GM10248 (cell line): ENCODE results near the gene CAVIN1.
A peak's percentile ranks its signal among the peaks of the same experiment; 100 is the strongest.

ENCODE experiments used
- CTCF ChIA-PET: fragments of 300-600 bp; sonication (Branson Sonifier 250); formaldehyde crosslinking; extraction: SDS; loops from one replicate; lab custom pipeline; 2021; ENCODE audit warnings: antibody characterized with exemption; lab: Yijun Ruan, JAX
- POLR2A ChIA-PET: fragments of 350-650 bp; sonication (Branson Sonifier 250); formaldehyde crosslinking; extraction: SDS; loops from one replicate; lab custom pipeline; 2020; ENCODE audit warnings: antibody characterized with exemption; lab: Yijun Ruan, JAX
- DNase-seq: peaks from one replicate; pipeline ENCODE4 v3.0.0; 2012; ENCODE audit errors: extremely low spot score
- TF ChIP-seq, protein P1 (sequence below): IDR thresholded peaks from 2 replicates; pipeline ENCODE4 v1.5.1; 2012; ENCODE audit warnings: mild to moderate bottlenecking, low read depth; ENCODE audit errors: extremely low read depth, missing control alignments, control extremely low read depth

Gene CAVIN1

GRCh38 chr17:42422958-42423712 lies at the start of gene CAVIN1:
Gene CAVIN1, minus strand, starts transcription at chr17:42423256. Its CDS starts 159 bp downstream, at chr17:42423097.
- CTCF ChIA-PET = interaction anchor here (0.8 to 4.1 kb wide), 13 partner anchors 9 to 201 kb away, joined by 3 to 18 read pairs (median 4); no protein-coding TSS in a partner anchor
- POLR2A ChIA-PET = no interaction called here
- peak; percentile 69 for DNase-seq
- TF ChIP-seq, protein P1, sequence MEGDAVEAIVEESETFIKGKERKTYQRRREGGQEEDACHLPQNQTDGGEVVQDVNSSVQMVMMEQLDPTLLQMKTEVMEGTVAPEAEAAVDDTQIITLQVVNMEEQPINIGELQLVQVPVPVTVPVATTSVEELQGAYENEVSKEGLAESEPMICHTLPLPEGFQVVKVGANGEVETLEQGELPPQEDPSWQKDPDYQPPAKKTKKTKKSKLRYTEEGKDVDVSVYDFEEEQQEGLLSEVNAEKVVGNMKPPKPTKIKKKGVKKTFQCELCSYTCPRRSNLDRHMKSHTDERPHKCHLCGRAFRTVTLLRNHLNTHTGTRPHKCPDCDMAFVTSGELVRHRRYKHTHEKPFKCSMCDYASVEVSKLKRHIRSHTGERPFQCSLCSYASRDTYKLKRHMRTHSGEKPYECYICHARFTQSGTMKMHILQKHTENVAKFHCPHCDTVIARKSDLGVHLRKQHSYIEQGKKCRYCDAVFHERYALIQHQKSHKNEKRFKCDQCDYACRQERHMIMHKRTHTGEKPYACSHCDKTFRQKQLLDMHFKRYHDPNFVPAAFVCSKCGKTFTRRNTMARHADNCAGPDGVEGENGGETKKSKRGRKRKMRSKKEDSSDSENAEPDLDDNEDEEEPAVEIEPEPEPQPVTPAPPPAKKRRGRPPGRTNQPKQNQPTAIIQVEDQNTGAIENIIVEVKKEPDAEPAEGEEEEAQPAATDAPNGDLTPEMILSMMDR = no peak

DNA sequence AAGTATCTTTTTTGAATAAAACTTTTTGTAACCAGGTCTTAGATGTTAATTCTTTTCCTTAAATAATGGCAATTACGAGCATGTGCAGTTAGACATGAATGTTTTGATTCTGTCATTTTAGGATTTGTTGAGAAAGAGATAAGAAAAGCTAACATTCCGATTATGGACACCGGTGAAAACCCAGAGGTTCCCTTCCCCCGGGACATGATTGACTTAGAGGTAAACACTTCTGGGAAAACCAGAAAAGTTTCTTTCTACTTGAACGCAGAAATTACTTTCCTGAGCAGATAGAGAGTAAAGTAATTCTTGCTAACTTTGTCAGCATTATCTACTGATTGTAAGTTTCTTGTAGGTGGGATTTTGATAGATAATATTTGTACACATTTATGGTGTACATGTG lies 44.8 kb upstream of the CAVIN1 start:
- ChIA-PET POLR2A (no interaction called here), CTCF (interaction anchor here (1.0 to 2.3 kb wide), 6 partner anchors 8 to 146 kb away, joined by 3 to 8 read pairs (median 3); no protein-coding TSS in a partner anchor)
- no peak for DNase-seq
- TF ChIP-seq, protein P1 = no peak

- CTCF ChIA-PET = interaction anchor here (1.4 to 3.0 kb wide), 4 partner anchors 12 to 57 kb away, joined by 3 to 15 read pairs (median 8); no protein-coding TSS in a partner anchor
- POLR2A ChIA-PET = no interaction called here
- no peak for DNase-seq
- TF ChIP-seq, protein P1 = no peak
Measured at GRCh38 chr17:42463976-42464400, 40.9 kb upstream of the CAVIN1 start.

GRCh38 chr17:42460371-42460770 lies 37.3 kb upstream of the CAVIN1 start:
- ChIA-PET POLR2A (interaction anchor here (1.3 kb wide), 1 partner anchor 17 kb away, joined by 3 read pairs; no protein-coding TSS in a partner anchor), CTCF (interaction anchor here (0.8 to 1.9 kb wide), 8 partner anchors 9 to 150 kb away, joined by 3 to 8 read pairs (median 4); no protein-coding TSS in a partner anchor)

DNA sequence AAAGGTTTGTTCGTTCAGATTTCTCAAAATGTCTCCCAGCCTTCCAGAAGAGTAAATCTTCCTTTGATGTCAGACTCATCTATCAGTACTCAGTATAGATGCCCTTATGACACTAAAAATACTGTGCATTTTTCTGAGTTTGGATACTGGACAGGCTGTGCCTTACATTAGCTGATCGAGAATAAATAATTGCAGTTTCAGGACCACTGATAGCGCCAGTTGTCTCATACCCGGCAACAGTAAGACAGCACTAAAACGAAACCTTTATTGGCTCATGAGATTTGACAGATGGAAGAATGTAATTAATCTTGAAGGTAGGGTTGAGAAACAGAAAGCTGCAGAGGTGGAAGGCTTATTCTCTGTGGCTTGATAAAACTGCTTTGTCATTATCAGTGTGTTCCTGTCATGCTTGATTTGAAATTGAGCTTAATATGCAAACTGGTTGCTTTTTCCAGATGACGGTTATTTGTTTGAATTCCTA lies 36.8 kb upstream of the CAVIN1 start:
- DNase-seq = peak; percentile 43
- TF ChIP-seq, protein P1 = no peak
- ChIA-PET POLR2A (interaction anchor here (1.3 kb wide), 1 partner anchor 17 kb away, joined by 3 read pairs; no protein-coding TSS in a partner anchor), CTCF (interaction anchor here (0.8 to 1.9 kb wide), 8 partner anchors 9 to 149 kb away, joined by 3 to 8 read pairs (median 4); no protein-coding TSS in a partner anchor)

More at GRCh38 chr17:42460371-42460770, 37.3 kb upstream of the CAVIN1 start:
- TF ChIP-seq, protein P1 = no peak
- no peak for DNase-seq

DNA sequence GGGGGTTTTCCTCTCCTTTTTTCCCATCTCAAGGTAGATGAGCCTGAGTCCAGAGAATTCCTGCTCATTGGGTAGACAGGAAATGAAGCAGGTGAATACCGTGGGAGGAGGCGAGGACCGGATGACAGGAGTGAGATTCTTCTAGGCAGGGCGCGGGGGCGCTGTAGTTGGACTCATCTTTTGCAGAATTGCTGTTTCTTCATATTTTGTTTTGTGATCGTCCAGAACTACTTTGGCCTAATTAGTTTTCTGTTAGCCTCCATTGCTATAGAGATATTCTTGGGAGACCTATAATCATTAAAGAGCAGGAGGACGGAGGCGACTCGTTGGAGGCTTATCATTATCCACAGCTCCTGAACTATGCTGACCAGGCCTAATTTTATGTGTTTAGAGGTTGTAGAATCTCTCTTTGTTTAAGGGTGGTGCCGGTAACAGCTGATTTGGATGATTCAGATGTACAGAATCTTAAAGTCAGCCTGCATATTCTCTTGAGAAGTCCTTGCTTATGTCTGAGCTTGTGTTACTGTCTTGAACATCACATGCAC lies 36.3 kb upstream of the CAVIN1 start:
- DNase-seq = no peak
- TF ChIP-seq, protein P1 = peak; percentile 52
- CTCF ChIA-PET = interaction anchor here (0.8 to 1.9 kb wide), 7 partner anchors 10 to 68 kb away, joined by 3 to 8 read pairs (median 5); no protein-coding TSS in a partner anchor
- POLR2A ChIA-PET = interaction anchor here (1.3 kb wide), 1 partner anchor 18 kb away, joined by 3 read pairs; no protein-coding TSS in a partner anchor
